GM19438 (cell line): ENCODE results near the gene STIMATE.

Experiments used
- ATAC-seq: cut with Tn5 transposase; IDR thresholded peaks from one replicate; pipeline ENCODE4 v1.9.1; 2021; ENCODE audit warnings: low read depth; ENCODE audit not compliant: unreplicated experiment

STIMATE gene

DNA sequence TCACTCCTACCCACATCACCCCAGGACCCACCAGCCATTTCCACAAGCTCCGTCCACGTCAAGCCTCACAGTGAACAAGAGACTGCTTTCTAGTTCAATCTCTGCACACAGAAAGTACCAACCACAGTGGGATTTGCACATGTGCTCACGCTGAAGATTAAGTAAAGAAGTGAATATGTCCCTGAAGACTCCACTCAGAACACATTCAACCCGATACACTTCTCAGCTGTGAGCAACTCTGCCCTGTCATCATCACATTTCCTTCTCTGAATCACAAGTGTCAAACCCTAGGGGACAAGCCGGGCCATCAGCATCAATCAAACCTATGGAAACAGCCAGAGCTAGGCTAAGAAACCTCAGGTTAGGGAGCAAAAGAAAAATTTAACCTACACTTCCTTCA is 1.9 kb downstream of the STIMATE start:
- ATAC-seq = no peak

DNA sequence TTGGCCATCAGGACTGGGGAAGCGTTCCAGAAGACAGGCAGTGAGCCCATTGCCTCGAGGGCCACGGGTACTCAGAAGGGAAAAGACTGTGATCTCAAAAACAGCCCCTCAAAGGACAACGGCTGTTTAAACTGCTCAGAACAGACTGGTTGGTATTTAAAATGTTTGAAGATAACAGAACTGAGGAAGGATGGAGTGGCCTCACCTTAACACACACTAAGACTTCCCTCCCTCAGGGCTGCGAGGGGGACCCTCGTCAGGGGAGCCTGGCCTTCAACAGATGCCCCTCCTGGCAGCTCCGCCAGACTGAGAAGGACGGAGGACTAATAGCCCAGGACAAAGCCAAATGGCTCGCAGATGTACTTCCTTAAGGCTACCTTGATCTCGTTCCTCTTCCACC is 2.6 kb downstream of the STIMATE start:
- ATAC-seq = no peak

DNA sequence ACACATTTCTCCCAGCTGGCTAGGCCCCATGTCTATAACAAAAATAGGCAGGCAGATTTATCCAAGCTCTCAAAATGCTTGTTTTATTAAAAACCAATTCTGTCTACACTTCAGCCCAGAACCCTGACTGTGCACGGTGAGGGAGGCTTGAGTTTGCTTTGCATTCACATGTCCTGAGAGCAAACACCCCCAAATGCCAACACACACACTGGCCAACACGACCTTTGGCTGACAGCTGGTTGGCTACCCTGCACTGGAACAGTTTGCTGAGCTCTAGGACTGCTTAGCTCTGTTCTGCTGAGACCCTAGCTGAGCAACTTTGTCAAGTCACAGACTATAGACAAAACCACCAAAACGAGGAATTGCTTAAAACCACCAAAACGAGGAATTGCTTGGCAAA is 3.6 kb downstream of the STIMATE start:
- no peak for ATAC-seq

DNA sequence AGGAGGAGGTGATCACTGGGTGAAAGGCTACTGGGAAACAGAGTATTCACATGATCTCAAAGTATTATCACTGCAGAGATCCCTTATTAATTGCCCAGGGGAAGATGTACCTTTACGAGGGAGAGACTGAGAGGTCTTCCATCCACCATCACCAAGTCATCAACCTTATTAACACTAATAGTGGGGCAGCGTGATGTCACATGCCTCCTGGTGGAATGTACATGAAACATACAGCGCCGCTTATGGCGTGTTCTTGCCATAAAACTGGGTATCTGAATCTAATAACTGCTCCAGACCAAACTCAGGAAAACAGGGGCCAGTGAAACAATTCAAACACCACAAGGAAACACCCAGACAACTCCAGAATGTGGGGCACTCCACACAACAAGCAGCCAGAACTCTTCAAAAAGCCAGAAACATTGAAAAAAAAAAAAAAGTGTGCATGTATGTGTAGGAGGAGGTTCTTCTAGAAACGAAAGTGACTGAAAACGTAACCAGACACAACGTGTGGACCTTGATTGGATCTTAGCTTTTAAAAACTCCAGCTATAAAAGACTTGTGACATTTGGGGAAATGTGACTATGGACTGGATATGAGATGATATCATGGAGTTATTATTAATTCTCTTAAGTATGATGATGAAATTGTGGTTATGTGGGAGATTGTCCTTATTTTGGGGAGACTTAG is 4.6 kb downstream of the STIMATE start:
- no peak for ATAC-seq

DNA sequence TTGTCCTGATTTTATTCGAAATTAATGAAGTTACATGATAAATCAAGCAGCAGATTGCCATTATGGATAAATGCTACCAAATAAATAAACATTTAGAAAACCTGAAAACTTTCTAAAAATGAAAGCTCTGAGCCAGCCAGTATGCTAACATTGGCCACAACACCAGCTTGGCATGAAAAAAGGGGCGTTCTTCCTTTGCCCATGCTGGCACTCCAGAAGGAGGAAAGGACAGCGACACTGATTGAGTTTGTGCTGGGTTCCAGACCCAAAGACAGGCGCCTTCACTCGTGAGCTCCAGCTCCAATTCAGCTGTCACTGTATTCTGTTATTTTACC is 5.1 kb downstream of the STIMATE start:
- ATAC-seq = no peak

DNA sequence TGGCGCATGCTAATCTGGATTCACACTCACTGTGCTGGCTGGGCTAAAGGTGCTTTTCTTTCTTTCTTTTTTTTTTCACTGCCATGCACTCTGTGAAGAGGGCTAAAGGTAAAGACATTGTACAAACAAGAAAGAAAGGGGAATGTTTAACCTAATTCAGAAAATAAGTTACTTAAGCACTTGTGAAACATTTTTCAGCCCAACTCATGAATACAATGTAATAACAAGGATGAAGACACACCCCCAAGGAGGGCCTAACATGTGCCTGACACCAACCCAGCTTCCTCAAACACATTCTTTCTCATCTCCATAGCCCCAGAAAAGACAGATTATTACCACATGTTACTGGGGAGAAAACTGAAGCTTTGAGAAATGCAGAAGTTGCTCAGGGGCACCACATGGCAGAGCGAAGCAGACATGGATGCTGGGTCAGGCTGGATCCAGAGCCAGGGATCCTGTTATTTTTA is 5.7 kb downstream of the STIMATE start:
- ATAC-seq = no peak

DNA sequence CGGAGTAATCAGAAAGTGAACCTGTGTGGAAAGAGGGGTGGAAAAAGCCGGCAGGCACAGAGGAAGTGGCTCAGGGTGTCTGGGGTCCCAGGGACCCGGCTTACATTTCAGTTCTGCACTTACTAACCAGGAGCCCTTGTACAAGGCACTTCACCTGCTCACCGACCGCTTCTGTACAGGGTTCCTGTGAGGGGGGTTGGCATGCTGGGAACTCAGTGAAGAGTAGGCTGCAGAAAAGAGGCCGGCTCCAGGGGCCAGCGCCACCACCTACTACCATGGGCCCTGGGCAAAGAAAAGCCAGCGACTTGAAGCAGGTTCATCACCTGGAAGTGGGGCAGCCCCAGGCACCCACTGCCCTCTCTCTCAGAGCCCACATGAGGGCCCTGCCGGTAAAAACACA is 6.2 kb downstream of the STIMATE start:
- ATAC-seq = no peak

DNA sequence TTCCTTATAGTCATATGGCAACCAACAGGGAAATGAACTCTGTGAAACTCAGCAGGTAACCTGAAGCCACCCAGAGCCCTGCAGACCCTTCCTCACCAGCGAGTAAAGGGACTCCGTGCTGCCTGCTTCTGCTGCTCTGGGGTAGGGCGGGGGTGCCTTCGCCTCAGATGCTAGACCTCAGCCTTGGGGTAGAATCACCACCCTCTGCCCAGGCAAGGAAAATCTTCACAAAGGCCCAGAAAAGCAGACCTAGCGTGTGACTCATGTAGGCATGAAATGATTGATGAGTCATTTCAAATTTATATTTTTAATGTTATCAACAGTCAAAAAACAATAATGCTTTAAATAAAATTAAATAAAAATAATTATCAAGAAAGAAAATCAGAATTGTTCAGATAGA is 6.6 kb downstream of the STIMATE start:
- ATAC-seq = no peak

DNA sequence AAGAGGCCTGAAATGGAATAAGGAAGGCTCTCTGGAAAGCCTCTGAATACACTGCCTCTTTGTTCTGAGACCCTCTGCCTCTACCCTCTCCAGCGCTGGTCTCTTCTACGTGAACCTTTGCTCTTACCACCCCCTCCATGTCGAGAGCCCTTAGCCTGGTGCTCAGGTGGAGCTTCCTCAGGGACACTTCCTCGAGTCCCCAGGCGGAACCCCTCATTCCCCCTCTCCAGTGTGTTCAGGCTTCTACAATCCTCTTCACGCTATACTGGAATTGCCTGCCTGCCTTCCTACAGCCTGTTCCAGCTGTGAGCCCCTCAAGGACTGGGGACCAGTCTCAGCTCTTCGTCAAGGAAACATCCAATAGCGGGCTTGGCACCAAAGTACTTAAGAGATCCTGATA is 7.4 kb downstream of the STIMATE start:
- no peak for ATAC-seq

DNA sequence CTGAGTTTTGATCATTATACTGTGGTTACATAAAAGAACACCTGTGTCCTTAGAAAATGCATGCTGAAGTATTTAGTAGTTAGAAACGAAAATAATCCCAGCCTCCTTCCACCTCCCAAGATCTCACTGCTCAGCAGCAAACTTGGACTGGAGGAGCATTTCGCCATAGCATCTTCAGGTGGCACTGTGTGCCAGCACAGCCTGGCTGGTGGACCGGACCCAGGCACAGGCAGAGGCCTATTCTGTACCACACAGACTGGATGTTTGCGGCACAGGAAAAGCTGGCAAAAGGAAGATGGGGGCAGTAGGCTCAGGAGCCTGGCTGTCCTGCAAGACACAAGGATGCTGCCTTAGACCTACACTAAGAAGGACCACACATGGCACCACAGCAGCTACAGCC is 10.2 kb downstream of the STIMATE start:
- no peak for ATAC-seq

DNA sequence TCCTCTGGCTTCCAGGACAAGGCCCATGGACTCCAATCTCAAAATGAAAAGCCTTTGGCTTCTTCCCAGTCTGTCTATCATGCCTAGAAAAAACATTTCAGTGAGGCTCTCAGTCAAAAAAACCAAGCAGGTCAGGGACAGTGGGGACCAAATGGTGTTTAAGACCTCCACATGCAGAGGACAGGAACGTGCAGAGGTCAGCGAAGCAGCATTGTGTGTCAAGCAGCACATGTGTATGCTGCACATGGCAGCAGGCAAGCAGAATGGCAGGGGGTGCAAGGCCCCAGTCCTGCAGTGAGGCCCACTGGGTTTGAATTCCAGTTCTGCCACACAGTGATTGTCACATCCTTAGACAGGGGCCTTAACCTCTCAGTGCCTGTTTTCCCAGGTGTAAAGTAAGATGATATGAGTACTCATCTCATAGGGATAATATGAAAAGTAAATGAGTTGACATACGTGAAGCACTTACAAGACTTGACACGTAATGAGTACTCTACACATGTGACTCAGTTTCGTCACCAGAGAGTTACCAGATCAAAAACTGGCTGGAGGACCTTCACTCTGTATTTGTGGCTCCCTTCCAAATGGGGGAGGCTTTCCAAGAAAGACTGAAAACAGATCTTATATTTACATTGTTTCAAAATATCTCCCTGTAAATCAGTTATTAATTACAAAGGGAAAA is 11.2 kb downstream of the STIMATE start:
- no peak for ATAC-seq

DNA sequence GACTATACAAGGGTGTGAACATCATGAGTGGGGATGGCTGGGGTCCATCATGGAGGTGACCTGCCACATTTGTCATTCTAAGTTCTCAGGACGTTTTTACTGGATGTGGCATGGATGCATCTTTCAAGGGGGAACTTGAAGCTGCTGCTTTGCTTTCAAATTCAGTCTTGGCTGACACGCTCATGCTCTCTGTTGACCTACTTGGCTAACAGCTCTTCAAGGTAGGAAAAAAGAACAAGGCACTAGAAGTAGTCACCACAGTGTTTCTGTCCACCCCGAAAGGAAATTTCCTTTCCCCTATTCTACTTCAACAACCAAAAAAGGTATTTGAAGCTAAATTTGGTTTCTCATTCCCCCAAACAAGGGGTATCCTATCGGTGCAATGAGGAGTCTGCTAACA is 15.0 kb downstream of the STIMATE start:
- no peak for ATAC-seq

DNA sequence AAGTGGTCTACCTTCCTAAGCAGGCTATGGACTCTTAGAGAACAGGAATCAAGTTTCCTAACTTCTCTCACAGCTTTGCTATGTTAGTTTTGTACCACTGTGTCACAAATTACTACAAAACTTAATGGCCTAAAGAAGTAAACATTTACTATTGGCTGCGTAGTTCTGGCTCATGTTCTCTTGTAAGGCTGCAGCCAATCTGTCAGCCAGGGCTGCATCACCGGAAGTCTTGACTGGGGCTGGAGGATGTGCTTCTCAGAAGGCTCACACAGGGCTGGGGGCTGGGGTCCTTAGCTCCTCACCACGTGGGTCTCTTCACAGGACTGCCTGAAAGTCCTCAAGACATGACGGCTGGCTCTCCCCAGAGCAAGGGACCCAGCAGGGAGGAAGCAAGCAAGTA is 15.5 kb downstream of the STIMATE start:
- no peak for ATAC-seq

DNA sequence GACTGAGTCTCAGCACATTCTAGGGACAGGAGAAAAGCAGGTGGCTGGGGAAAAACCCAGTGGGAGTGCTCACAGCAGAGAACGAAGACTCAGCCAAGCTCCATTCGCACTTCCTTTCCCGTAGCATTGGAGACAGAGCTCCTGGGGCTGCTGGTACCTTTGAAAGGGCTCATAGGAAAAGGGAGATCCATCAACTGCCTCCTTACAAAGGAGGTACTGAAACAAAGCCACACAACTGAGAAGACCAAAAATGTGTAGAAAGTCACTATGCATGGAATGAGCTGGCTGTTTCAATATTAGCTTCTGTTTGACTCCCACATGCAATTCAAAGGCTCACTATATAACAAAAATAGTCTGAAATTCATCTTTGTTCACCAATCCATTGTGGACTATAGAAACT is 16.9 kb downstream of the STIMATE start:
- ATAC-seq = no peak

DNA sequence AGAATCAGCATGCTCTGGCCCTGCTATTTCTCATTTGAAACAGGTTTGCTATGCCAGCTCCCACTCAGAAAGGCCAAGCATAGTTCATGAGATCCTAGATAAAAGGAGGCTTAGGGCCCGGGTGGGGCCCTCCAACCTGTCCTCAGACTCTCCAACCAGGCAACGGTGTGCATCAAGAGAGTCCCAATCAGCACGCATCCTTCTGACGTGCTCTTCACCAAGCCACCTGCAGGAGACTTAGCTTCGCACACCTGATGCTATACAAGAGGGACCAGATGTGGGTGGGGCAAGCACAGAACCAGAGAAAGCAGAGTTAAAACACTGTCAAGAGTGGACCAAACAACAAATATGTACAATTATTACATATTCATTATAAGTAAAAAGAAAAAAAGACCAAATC is 17.3 kb downstream of the STIMATE start:
- no peak for ATAC-seq

DNA sequence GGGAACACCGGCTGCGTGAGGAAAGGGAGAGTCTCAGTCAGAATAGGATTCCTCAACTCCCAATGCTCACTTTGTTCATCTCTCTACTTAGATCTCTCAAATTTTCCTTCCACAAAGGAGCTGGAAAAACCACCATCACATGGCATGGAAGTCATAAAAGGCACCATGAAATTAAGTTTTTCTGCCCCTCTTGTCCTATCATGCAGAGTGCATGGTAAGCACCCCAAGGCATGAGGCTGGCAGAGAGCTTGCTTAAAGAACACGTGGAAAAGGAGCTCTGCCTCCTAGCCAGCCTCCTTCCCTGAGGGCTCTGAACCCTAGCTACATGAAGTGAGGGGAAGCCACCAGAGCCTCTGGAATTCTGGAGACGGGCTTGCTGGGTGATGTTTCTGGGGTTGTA is 17.8 kb downstream of the STIMATE start:
- ATAC-seq = no peak

DNA sequence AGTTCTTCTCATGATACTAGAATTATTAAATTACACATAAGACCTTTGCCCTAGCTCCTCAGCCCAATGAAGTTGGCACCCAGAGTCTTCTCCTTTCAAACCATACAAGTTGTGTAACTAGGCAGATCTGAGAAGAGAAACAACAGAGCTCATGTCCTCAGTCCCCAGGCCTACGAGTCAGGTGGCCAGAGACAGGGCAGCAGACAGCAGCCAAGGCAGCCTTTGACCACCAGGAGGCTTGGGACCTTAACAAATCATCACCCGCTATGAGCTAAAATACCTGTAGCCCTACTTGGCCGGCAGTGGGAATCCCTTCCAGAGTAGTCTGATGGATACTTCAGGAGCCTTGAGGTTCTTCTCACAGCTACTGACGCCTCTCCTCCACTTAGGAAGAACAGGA is 18.3 kb downstream of the STIMATE start:
- no peak for ATAC-seq

DNA sequence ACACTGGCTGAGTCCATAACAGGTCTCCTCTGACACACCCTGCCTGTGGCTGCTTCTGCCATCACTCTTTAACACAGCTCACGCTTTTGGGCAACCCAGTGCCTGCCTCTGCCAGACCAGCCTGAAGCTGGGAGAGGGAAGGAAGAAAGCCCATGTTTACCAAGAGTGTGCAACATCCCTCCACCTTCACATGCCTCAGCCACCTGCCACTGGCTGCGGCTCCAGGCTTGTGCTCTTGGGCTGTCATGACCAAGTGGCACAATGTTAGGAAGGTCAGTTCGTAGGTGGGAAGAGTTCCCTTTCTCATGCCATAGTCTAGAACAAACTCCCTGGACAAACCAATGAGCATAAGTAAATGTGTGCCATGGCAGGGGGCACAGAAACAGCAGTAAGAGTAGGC is 20.3 kb downstream of the STIMATE start:
- no peak for ATAC-seq

DNA sequence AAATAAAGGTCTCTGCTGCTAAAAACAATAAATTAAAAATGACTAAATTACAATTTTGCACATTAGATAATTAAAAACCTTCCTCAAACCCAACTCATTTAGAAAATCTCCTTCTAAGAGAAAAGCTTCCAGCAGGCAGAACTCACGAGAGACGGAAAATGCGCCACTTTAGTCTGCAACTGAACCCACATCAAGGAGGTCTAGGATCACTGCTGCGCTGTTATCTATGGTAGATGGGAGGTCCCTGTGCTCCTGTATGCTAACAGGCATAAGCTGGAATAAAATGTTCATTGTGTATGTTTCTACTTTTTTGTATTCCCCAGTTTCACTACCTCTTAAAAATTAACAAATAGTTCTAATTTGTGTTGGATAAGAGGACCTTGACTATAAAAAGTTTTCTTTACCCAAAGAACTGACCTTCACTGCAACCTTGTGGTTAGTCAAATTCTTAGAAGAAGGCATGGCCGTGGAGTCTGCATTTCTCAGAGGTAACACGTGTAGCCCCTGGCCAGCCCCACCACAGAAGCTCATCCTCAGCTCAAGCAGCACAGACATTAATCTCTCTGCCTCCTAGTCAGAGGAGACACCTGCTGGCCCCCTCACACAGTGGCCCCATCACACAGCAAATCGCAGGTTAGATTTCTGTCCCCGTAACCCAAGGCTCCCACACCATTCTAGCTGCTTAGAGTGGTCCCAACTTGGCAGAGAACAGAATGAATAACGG is 22.3 kb downstream of the STIMATE start:
- ATAC-seq = no peak

DNA sequence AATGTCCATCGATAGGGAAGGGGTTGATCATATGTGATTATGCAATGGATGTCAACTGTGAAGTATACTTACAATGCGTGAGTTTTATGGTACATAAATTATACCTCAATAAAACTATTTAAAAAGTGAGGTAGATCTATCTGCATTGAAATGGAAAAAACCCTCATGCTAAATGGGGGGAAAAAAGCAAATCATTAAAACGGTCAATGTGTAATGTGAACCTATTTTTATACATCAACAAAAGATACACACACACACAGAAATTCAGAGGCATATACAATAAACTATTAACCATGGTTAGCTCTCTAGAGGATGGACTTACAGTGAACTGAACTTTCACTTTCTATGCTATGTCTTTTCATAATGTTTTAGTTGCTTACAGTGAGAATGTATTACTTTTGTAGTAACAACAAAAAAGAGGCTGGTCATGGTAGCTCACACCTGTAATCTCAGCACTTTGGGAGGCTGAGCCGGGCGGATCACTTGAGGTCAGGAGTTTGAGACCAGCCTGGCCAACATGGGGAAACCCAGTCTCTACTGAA is 23.1 kb downstream of the STIMATE start:
- ATAC-seq = peak; percentile 58

DNA sequence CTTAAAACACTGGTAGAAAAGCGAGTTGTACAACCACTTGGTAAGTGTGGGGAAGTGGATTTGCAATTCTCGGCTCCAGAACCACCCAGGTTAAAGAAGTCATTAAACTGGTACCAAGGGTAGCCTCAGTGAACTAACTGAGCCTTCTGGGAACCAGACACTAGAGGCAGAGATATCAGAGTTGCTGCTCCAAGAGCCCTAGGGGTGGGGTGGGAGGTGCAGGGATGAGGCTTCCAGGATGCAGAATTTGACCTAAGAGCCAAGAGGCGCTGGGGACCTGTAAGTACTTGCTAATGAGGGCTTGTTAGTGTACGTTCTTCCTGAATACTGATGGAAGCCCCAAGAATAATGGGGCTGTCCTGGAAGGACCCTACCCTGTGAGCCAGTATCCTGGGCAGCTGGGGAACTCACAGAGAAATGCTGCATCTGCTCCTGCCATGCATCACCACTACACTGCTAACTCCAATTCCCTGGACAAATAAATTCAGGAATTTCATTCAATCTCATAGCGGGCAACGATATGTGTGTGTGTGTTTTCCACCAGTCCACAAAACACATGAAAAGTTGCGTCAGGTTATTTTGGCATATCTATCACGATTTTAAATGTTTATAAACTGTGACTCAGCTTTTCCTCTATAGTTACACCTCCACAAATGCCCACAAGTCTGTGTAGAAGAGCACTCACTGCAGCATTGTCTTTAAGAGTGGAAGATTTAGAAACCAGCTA is 23.8 kb downstream of the STIMATE start:
- no peak for ATAC-seq
